Renal cortex interstitium (tissue), 11 donors: ENCODE data around the gene NME7. TPM values are rescaled to one million over a fixed set of nuclear protein-coding genes. Genes with fewer than 3 reads are reported as not detected.
A peak's percentile ranks its signal among the peaks of the same experiment; 100 is the strongest.
"Not testable (repeated sequence)": the region's sequence is repeated elsewhere in the genome, so short reads cannot be mapped to it uniquely, and the experiment has no call there.

ENCODE experiments used
- DNase-seq, 11 donors: peaks; one replicate each; pipeline ENCODE4 v3.0.0-alpha.2; 2013; ENCODE audit warnings: low read depth in 9 of 11, low spot score in 4 of 11; ENCODE audit errors: extremely low read depth in 1 of 11
- polyA plus RNA-seq, 3 donors: library from polyadenylated mRNA; unstranded; fragments of 120-200 nt; gene quantifications; one replicate each; pipeline ENCODE4 v1.2.1, GENCODE V29; 2013; ENCODE audit not compliant: insufficient read length in 3 of 3

The NME7 gene
- polyA plus RNA-seq, 3 donors: 97.5 to 124 (median 115) TPM

DNA sequence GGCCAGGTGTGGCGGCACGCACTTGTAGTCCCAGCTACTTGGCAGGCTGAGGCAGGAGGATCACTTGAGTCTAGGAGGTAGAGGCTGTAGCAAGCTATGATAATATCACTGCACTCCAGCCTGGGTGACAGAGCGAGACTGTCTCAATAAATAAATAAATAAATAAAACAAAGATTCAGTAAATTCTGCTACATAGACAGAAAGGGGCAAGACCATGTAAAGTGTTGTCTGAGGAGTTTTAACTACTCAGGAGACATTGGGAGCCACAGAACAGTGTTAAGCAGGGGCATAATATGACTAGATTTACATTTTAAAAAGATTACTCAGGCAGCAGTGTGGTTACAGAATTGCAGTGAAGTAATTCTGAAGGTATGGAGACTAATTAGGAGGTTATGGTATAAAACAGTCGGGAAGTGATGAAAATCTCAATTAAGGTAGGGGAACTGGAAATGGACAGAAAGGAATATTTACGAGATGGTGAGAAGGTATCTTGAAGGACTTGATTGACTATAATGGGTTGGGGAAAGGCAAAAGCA, 166.4 kb downstream of the NME7 start:
- DNase-seq: no peak

DNA sequence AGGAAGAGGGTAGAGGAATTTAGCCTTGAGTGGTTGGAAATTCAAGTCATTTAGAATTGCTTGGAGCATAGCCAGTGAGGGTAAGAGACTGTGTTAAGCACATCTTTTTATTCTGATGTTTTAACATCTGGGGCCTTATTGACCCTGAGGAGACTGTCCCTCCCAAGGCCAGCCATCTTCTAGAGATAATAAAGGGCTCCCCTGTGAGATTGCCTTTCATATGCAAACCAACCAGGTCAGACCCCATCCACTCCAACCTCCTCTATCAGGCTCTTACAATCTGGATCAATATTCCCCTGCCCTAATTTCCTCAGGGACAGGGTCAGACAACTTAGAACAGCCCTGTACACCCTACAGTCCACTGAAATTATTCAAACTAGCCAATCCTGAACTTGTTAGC, 167.3 kb downstream of the NME7 start:
- no peak for DNase-seq

DNA sequence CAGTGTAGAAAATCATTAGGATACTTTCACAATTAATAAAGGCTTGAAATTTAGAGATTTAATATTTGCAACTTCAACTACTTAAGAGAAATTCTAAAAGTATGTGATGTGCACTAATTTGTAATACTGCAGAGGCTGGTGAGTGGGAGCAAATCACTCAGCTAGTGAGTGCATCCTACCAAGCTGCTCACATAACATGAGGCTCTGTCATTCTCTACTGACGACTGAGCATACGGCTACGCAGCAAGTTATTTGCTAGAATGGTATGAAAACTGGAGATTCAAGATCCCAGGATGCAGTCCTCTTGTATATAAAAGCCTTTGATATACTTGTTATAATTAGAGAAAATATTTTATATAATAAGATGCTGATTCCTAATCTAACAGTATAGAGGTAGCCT, 171.0 kb downstream of the NME7 start:
- DNase-seq: no peak

DNA sequence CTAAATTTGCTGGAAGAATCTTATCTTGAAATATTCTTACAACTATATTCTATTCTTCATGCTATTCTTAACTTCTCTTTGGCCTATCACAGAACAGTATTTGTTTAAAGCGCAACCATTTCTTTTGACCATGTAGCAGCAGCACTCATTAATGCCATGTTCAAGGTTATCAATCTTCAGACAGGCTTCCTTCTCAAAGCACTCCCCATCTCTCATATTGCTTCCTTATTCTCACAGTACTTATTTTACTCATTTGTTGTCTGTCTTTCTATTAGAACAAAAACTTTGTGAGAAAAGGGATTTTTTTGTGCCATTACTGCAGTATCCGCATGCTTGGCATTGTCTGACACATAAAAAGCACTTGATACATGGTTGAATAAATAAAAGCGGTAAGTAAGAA, 171.4 kb downstream of the NME7 start:
- no peak for DNase-seq

DNA sequence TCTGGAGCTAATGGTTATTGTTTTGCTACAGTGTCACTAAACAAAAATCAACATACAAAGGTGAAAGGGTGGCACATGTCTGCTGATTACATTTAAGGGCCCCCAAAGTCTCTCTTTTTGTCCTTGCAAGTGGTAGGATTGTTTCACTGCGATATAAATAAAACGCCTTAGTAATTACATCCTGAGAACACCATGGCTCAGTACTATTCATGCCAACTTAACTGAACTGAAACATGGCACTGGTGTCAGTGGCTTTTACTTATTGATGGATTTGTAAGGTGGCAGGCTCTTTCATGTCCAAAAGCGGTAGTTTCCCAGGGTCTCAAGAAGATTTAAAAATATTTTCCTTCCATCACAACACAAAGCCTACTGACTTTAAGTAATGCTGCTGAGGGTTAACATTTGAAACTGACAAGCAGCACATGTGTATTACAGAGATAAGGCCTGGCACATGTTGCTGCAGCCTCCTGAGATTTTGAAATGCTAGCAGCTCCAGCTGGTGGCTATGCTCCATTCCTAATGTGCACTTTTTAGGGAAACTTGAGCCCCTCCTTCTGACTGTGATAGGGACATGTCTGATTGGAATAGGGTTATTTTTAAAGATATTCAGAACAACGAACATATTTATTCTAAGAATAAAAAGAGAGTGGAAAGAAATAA, 174.3 kb downstream of the NME7 start:
- peak in 1 of 11 donors; percentile 9 for DNase-seq

DNA sequence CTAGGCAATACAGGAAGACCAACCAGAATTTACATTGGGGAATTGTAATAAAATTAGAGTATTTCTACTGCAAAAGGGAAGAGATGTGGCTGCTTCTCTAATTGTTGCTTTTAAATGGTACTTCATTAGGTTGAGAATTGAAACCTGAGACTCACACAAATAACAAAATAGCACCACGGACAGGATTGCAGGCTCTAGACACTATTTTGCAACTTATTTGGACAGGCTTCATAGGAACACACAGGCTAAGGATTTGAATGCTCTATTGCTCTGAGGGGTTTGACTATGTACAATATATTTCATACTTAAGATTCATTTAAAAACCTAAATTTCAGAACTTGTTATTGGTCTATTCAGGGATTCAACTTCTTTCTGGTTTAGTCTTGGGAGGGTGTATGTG, 181.5 kb downstream of the NME7 start:
- DNase-seq: no peak

DNA sequence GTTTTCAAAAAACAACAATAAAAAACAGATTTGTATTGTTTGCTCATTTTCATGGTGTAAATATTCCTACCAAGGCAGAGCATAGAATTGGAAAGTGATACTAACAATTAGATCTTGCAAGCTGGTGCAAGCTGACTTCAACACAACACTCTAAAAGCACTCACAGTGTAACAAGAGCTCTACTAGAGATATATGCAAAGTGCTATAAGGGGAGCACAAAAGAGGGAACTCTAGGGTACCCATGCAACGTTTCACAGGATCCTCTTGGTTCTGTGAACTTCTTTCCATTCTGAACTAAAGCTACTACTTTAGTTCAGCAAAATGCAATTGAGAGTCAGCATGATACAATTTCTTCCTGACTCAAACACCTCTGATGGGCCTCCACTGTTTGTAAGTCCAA, 182.8 kb downstream of the NME7 start:
- DNase-seq: no peak

DNA sequence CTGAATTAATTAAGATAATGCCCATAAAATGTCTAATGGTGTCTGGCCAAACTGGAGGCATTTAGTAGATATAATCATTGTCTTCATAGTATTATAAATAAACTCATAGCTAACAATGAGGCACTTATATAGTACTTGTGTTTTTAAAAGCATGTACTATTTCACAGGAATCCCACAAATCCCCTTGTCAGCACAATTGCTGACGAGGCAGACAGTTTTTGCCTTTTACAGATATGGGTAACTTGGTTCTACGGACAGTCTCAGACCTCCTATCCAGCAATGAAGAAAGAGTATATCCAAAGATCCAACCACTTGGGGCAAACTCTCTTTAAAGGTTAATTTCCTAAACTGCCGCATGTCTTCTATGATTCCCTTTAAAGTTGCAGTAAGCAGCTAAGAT, 187.4 kb downstream of the NME7 start:
- no peak for DNase-seq

DNA sequence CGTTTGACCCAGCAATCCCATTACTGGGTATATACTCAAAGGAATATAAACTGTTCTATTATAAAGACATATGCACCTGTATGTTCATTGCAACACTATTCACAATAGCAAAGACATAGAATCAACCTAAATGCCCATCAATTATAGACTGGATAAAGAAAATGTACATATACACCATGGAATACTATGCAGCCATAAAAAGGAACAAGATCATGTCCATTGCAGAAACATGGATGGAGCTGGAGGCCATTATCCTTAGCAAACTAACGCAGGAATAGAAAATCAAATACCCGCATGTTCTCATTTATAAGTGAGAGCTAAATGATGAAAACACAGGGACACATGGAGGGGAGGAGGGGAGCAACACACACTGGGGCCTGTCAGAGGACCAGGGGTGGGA, 188.2 kb downstream of the NME7 start:
- DNase-seq: not testable (repeated sequence)

DNA sequence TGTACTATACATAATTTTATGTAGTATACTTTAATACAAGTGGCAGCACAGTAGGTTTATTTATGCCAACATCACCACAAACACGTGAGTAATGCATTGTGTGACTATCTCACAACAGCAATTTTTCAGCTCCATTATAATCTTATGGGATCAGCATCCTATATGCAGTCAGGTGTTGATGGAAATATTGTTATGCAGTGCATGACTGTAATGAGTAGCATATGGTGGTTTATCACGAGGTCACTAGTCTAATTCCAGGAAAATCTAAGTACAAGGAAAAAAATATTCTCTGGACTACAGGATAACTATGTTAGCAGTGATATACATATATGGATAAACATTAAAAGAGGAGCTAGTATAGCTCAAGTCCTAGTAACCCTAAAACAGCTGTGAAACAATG, 192.1 kb downstream of the NME7 start:
- DNase-seq: no peak

DNA sequence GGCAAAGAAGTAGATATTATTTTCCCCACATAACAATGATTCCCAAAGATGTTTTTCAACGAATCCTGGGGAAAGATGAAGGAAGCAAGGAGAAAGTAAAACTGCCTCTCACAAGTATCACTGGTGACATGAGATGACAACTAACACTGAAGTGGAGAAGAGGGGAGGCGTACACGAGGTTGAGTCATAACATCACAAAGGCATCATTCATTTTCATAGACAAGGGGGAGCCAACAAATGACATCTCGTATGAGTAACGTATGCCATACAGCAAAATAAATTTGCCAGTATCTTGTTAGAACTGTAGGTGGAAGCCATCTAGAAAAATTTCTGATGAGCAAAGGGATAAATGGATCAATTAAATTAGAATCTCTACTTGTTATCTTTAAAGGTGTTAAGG, 204.5 kb downstream of the NME7 start:
- DNase-seq: no peak

DNA sequence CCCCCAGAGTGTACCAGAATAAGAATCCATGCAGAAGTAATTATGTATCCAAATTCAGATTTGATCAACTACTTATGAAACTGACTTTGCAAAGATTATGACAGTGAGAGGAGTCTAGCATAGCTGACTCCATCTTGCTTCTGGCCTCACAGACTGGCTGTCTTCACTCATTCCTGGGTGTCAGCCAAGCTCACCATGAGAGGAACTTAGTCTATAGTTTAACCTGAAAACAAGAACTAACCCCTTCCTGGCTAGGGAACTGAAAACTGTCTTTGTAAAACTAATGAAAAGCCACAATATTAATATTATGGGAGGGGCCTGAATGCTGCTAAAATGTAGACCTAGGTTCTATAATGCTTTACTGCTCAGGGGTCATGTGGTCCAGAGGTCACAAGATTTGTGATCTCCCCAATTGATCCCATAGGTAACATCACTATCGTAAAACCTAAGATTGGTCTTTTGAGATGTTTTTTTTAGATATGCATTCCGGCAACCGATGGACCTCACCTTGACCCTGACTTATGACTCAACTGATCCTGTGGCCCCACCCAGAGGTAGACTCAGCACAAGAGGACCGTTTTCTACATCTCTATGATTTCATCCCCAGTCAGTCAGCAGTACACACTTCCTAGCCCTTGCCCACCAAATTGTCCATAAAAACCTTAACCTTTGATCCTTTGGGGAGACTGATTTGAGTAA, 206.0 kb downstream of the NME7 start:
- no peak for DNase-seq

DNA sequence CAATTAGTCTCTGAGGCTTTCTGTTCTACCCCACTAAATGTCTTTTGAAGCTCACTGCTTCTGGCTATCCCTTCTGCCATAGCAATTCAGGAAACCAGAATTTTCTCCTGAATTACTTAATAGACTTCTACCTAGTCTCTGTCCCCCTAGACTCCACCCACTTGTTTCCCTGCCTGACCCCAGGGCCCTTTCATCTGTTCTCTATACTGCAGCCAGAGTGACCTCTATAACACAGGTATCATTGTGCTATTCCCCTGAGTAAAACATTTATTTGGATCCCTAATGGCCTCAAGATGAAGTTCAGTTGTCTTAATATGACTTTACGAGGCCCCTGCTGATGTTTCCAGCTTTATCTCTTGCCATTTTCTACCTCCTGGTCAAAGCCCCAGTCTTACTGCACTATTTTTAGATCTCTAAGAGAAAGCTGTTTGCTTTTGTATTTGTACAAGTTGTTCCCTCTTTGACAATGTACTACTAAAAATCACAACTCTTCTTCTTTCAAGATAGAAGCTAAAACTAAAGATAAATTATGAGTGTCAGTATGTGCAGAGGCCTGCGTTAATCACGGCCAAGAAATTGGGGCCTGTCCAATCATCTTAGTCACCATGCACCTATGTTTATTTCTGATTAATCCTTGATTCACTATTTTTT, 206.6 kb downstream of the NME7 start:
- DNase-seq: no peak

DNA sequence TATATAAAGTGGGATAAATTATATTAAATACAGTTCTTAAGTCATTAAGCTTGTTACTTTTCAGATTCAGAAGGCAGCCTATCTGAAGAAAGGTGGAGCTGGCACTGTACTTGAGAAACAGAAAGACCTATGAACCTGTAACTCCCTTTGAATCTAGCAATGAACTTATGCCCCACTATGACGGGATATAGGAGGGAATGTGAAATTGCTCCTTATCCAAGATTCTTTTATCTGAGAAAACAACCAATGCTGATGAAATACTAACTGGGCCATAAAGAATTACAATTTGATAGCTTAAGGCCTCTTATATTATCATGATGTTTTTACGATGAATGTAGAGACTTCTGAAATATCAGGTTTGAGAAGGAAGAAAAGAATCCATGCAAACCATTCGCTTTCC, 211.0 kb downstream of the NME7 start:
- no peak for DNase-seq

DNA sequence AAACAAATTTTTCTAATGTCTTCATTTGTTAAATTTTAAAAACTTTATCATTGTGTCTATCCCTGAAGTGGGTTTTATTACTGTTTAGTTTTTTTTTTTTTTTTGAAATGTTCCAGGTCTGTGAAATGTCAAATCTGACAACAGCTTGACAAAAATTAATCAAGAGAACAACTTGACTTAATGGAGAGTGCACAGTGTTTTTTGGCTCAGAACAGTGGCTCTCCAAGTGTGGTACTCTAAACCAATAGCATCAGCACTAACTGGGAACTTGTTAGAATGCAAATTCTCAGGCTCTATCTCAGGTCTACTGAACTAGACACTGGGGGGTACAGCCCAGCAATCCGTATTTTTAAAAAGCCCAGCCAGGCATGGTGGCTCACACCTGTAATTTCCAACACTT, 211.9 kb downstream of the NME7 start:
- no peak for DNase-seq

DNA sequence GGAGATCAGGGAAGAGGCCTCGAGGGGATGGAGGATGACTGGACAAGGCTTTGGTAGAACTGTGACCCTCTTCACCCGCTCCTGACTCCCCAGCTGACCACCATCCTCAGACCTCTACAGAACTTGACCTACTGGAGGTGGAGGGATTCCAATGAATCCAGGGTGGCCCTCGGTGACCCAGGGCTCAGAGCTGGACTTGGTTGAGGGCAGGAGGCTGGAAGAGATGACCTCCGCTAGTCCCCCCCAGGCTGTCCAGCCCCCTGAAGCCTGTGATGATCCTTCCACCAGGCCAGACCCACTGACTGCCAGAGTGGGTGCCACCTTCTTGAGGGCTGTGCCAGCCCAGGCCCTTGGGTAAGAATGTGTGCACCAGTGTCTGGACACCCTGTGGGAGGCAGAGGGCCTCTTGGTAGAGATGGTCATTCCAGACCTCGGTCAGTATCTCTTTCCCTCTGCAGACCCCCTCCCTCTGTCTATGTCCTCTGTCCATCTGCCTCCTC, 216.2 kb downstream of the NME7 start:
- no peak for DNase-seq

DNA sequence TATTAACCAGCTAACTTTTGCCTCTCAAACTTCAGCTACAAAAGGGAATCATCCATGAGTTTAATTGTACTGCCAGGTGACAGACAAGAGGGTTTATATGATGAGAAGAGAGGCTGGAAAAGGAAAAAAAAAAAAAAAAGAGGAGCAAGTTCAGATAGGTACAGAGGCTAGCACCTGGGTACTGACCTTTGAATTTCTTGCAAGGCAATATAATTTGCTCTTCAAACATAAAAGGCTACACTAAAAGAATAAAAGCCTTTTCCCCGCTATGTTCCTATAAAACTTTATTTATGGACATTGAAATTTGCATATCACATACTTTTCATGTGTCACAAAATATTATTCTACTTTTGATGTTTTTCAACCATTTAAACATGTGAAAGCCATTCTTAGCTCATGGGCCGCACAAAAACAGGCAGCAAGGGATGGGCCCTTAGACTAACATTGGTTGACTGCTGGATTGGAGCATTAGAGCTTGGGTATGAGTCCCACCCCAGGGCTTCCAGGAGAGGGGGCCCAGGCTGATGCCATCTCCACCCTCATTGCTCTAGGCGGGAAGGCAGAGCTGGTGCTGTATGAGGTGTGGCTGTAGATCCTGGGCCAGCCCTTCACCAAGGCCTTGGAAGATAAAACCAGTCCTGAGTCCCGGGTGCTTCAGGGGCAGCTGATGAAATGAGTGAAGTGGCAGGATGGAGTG, 216.8 kb downstream of the NME7 start:
- DNase-seq: no peak

DNA sequence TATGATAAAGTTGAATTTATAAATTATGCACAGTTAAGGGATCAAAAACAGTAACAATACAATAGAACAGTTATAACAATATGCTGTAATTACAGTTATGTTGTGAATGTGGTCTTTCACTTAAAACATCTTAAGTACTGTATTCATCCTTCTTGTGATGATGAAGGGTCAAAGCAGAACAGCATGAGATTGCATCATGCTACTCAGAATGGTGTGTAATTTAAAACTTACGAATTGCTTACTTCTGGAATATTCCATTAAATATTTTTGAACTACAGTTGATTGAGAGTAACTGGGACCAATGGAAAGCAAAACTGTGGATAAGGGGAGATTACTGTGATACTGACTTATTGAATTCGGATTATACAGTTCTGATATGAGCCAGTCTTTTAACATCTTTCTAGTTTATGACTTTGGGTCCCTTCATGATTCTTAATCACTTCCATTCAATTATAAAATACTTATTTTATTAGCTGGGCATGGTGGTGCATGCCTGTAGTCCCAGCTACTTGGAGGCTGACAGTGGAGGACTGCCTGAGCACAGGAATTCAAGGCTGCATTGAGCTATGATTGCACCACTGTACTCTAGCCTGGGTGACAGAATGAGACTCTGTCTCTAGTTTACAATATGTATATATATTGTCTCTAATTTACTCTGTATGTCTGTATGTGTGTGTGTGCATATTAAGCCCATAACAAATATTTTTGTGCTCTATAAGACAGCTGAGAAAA, 217.9 kb downstream of the NME7 start:
- DNase-seq: no peak
